ENCODE results near the gene TPSG1.
A peak's percentile ranks its signal among the peaks of the same experiment; 100 is the strongest.
"Not testable (repeated sequence)": the region's sequence is repeated elsewhere in the genome, so short reads cannot be mapped to it uniquely, and the experiment has no call there.

Gene TPSG1

DNA sequence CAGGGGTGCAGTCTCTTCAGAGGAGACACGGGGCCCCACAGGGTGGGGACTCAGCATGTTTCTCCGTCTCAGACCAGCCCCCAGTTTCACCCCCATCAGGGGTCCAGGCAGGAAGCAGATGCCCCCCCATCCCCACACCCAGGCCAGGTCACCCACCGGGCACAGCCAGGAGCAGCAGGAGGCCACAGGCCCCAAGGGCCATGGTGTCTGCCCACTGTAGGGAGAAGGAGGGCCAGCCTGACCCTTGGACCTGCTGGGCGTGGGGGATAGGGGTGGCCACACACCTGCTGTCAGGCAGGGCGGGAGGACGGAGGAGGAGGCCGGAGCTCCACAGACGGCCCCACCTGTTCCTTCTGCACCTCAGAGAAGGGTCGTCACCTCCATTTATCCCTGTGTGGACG is at the start of gene TPSG1:
TPSG1 (minus strand) TSS at position 218 of the 401 bp plus-strand sequence; CDS start at position 202, 16 bp downstream.
- intact Hi-C loops (cut with DNase I) = no loop called here
- DNase-seq = peak in 1 of 10 donors; percentile 37

DNA sequence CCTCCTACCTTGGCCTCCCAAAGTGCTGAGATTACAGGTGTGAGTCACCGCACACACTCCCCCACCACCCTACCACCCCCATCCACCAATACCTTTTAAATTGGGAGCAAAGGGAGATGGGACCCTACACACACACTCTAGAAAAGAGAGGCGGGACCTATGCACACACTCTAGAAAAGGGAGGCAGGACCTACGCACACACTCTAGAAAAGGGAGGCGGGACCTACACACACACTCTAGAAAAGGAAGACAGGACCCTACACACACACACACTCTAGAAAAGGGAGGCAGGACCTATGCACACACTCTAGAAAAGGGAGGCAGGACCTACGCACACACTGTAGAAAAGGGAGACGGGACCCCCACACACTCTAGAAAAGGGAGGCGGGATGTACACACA is 49.7 kb upstream of the TPSG1 start:
- no peak for DNase-seq
- intact Hi-C loops (cut with DNase I) = no loop called here

DNA sequence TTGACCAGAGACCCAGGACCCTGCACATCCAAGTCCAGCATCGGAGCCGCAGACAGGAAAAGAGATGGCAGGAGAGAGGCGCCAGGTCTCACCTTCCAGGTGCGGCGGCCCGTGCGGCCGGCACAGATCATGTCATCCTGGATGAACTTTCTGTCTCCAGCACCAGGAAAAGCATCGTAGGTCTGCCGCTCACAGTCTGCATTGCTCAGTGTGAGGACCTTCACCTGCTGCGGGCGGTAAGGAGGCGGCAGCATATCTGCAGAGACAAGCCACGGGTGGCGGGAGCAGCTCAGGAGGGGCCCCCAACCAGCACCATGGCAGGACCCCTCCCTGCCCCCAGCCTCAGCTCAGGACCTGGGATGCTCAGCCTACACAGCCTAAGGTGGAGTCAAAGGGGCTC is 48.7 kb upstream of the TPSG1 start:
- DNase-seq = no peak
- intact Hi-C loops (cut with DNase I) = no loop called here

DNA sequence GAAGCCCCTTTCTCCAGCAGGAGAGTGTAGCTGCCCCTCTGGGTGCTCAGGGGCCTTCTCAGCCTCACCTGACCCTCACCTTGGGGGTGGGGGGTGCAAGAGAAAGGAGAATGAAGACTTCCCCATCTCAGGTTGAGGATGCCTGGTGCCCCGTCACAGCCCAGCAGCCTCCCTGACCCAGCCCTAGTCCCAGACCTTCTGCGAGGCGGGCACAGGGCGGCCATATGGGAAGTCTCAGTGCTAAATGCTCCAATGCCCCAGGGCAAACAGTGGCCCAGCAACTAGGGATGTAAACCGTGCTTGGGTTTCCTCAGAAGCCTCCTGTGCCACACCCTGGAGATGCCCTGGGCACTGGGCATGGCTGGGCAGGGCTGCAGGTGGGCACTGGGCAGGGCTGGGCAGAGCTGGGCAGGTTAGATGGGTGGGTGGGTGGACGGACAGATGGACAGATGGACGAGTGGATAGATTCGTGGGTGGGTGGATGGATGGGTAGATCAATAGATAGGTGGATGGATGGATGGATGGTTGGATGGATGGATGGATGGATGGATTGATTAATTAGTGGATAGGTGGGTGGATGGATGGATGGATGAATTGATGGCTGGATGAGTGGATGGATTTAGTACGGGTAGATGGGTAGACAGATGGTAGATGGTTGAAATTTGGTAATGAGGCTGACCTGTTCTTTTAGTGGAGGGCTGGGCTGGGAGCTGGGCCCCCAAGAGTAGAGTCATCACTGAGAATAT is 47.6 kb upstream of the TPSG1 start:
- DNase-seq = no peak
- intact Hi-C loops (cut with DNase I) = no loop called here

DNA sequence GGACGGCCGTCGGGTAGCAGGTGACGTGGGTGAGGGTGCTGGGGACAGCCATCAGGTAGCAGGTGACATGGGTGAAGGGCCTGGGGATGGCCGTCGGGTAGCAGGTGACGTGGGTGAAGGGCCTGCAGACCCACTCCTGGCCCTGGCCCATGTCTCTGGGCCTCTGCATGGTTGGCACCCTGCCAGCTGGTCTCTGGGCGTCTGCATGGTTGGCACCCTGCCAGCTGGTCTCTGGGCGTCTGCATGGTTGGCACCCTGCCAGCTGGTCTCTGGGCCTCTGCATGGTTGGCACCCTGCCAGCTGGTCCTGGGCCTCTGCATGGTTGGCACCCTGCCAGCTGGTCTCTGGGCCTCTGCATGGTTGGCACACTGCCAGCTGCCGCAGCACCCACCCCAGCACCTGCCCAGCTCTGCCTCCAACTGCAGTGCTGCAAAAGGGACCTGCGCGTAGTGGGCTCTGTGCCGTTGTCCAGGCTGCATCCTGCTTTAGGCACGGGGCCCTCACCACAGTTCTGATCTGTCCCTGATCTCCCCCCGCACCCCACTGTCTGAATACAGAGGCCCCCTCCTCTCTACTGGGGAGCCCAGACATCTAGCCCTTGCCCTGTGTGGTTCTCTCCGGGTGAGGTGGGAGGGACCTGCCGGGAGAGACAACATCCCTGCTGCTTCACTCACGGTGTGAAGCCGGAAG is 46.8 kb upstream of the TPSG1 start:
- peak in 3 of 10 donors; percentile 4 to 20 (median 18) for DNase-seq
- intact Hi-C loops (cut with DNase I) = not testable (repeated sequence)

DNA sequence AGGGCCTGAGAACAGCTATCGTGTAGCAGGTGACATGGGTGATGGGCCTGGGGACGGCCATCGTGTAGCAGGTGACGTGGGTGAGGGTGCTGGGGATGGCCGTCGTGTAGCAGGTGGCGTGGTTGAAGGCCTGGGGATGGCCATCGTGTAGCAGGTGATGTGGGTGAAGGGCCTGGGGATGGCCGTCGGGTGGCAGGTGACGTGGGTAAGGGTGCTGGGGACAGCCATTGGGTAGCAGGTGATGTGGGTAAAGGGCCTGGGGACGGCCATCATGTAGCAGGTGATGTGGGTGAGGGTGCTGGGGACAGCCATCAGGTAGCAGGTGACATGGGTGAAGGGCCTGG is 46.3 kb upstream of the TPSG1 start:
- no peak for DNase-seq
- intact Hi-C loops (cut with DNase I) = no loop called here

DNA sequence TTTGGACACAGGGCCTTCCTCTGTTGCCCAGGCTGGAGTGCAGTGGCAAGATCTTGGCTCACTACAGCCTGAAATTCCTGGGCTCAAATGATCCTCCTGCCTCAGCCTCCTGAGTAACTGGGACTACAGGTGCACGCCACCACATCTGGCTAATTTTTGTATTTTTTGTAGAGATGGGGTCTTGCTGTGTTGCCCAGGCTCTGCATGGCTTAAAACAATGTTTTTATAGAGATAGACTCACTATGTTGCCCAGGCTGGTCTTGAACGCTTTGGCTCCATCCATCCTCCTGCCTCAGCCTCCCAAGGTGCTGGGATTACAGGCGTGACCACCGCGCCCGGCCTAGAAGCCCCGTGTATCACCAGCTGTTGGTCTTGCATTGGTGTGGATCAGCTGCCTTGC is 44.4 kb upstream of the TPSG1 start:
- intact Hi-C loops (cut with DNase I); DNase-seq: not testable (repeated sequence)

DNA sequence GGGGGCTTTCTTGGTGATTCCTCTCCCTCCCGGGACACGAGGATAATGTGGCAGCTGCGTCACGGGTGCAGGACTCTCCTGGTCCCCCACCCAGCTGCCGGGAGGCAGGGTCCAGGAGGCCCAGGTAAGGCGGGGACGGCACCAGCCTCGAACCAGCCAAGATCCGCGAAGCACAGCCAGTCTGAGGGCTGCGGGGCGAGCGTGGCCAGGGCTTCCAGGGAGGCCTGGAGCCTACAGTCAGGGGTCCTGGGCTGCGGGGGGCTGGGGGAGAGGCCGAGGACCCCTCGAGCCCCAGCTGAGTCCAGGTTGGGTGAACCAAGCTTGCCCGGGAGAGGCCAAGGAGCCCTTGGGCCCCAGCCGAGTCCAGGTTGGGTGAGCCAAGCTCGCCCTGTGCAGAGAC is 40.8 kb upstream of the TPSG1 start:
- intact Hi-C loops (cut with DNase I) = no loop called here
- no peak for DNase-seq

DNA sequence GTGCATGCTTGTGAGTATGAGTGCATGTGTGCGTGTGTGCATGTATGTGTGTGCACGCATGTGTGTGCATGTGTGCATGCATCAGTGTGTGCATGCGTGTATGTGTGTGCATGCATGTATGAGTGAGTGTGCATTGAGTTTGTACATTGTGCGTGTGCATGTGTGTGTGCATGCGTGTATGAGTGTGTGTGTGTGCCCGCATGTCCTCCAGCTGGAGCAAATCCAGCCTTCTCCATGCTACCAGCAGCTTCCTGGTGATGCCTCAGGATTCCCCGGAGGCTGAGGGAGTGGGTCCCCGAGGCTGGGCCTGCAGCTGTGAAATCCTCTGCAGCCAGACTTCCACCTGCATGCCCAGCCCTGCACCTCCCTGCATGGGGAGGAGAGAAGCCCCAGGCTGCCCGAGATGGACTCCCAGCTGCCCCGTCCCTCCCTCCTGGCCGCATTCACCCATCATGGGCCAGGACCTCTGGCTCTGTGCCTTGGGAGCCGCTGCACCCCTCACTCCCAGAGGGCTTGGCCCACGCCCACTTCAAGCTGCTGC is 40.1 kb upstream of the TPSG1 start:
- intact Hi-C loops (cut with DNase I) = no loop called here
- no peak for DNase-seq

DNA sequence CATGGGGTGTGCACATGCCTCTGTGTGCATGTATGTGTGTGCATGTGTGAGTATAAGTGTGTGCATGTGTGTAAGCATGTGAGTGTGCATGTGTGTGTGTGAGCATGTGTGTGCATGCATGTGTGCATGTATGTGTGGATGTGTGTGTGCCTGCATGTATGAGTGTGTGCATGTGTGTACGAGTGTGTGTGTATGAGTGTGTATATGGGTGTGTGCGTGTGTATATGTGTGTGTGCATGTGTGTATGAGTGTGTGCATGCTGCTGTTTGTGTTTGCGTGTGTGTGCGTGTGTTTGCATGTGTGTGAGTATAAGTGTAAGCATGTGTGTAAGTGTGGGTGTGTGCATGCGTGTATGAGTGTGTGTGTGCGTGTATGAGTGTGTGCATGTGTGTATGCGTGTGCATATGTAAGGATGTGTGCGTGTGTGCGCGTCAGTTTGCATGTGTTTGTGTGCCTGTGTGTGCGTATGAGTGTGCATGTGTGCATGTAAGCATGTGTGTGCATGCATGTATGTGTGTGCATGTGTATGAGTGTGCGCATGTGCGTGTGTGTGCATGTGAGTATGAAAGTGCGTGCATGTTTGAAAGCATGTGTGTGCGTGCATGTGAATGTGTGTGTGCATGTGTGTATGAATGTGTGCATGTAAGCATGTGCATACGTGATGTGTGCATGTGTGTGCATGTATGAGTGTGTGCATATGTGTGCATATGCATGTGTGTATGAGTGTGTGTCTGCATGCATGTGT is 39.4 kb upstream of the TPSG1 start:
- intact Hi-C loops (cut with DNase I) = no loop called here
- DNase-seq = no peak

DNA sequence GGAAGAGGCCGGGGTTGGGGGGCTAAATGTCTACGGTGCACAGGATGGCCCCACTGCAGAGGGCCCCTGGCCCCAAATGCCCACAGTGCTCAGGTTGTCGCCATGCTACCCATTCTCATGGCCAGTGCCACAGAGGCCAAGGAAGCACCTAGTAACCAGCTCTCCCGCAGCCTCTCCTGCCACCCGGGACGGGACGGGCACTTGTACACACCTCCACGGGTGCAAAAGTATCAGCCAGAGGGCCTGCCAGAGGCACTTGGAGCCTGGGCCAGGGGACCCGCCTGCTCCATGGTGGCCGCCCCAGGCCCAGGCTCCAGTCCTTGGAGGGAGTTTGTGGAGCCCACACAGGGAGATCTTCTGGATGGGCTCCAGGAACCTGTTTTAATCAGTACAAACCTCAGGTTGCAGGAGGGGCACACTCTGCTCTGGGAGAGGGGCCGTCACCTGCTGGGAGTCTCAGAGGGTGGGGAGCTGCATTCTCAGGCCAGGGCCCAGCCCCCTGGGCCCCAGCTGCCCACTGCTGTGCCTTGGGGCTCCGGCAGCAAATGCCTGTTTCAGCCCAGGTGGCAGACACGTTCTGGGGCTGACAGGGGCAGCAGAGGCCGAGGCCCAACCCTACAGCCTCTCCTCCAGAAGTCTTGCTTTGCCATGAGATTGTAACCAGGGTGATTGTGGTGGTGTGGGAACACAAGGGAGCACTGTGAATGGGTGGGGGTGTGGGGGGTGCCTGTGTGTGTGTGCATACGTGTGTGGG is 38.7 kb upstream of the TPSG1 start:
- no peak for DNase-seq

DNA sequence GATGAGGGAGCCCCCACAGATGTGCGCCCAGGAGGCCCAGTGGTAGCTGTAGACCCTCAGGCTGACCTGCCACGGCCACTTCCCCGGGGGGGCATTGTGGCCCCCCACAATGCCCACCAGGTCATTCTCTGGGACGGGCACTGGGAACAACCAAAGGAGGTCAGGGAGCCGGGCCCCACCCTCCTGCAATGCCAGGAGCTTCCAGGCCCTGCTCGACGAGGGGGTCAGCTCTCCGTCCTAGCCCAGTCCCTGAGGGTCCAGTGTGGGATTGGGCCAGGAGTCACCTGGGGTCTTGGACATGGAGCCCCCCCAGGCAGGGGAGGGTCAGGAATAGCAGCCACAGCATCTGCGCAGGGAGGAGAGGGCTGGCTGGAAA is 37.8 kb upstream of the TPSG1 start:
- DNase-seq = no peak
- intact Hi-C loops (cut with DNase I) = no loop called here

More for the DNA sequence above, 38.7 kb upstream of the TPSG1 start:
- intact Hi-C loops (cut with DNase I) = no loop called here

DNA sequence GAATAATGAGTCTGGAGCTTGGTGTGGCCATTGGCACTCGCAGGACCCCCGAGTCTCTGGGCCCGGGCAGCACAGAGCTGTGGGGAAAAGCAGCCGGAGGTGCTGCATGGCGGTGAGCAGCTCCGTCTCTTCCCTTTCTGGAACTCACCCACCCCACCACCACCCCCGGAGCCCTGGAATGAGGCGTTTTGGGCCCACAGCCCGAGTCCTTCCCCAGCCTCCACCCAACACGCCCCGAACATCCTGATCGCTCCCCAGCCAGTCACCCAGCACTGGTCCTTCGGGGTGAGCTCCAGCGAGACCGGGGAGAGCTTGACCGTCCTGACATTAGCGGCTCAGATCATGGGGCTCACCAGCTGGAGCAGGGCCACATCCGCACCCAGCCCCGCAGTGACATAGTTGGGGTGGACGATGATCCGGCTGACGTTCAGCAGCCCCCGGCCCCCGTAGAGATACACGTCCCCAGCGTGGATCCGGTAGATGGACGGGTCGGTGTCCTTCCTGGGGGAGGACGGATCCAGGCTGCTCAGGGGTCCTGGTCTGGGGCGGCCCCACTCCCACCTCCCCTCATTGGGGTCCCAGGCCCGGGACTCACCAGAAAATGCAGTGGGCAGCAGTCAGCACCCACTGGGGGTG is 37.3 kb upstream of the TPSG1 start:
- DNase-seq = no peak
- intact Hi-C loops (cut with DNase I) = no loop called here

DNA sequence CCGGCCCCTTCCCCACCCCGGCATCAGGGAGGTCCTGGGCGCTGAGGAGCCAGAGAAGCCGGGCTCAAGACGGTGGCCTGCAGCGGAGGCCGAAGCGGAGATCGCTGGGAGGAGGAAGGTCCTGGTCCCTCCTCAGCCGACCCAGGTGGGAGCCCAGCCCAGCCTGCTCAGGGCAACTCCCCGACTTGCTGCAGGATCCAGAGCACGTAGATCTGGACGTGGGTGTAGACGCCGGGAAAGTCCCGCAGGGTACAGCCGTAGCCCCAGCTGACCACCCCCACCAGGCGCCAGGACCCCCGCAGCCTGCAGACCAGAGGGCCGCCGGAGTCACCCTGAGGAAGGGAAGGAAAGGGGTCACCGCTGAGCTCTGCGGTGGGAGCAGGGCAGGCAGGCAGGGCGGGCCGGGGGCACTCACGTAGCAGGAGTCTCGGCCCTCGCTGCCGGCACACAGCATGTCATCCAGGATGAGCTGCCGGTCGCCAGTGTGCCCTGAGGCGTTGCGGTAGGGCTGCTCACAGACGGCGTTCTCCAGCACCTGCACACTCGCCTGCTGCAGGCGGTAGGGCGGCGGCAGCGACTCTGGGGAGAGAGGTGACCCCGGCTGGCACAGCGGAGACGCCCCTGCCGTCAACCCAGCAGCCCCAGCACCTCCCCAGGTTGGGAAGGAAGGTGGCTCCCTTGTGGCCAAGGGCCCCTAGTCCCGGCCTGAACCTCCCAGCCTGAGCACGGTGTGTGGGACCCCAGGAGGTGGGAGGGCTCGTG is 36.2 kb upstream of the TPSG1 start:
- no peak for DNase-seq

DNA sequence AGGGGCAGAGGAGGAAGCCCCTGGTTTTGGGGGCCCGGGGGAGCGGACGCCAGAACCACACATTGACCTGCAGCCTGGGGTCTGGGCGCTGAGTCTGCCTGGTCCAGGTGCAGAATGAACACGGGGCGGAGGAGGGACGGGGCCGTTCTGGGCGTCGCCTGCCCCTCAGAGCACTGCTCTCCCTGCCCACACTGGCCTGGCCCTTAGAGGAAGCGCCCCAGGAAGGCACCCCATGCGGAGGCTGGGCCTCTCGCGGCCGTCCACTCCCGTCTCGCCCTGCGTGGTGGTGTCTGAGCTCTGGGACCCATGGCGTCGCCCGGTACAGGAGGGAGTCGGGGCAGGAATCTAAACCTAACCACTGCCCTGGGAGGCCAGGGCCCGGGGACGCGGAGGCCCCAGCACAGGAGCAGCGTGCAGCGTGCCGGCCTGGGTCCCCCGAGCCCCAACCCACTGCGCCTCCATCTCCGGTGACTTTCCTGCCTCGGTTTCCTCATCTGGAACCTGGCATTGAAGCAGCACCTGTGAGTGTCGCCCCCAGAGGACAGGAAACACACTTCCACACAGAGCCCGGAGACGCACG is 35.1 kb upstream of the TPSG1 start:
- DNase-seq = peak in 1 of 10 donors; percentile 79
- intact Hi-C loops (cut with DNase I) = no loop called here

More for the DNA sequence above, 36.2 kb upstream of the TPSG1 start:
- intact Hi-C loops (cut with DNase I) = no loop called here

DNA sequence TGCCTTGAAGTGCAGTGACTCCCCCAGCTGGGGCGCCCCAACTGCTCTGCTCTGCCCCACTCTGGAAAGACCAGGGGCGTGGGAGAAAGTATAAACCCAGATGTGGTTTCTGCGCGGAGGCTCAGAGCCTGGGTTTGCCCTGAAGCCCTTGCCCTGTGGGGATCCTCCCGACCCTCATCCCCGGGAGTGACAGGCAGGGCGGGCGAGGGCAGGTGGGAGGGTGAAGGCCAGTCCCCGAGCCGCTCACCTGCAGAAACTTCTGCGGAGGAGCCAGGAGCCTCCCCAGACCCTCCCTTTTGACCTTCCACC is 34.6 kb upstream of the TPSG1 start:
- intact Hi-C loops (cut with DNase I) = no loop called here
- DNase-seq = peak in 1 of 10 donors; percentile 59

DNA sequence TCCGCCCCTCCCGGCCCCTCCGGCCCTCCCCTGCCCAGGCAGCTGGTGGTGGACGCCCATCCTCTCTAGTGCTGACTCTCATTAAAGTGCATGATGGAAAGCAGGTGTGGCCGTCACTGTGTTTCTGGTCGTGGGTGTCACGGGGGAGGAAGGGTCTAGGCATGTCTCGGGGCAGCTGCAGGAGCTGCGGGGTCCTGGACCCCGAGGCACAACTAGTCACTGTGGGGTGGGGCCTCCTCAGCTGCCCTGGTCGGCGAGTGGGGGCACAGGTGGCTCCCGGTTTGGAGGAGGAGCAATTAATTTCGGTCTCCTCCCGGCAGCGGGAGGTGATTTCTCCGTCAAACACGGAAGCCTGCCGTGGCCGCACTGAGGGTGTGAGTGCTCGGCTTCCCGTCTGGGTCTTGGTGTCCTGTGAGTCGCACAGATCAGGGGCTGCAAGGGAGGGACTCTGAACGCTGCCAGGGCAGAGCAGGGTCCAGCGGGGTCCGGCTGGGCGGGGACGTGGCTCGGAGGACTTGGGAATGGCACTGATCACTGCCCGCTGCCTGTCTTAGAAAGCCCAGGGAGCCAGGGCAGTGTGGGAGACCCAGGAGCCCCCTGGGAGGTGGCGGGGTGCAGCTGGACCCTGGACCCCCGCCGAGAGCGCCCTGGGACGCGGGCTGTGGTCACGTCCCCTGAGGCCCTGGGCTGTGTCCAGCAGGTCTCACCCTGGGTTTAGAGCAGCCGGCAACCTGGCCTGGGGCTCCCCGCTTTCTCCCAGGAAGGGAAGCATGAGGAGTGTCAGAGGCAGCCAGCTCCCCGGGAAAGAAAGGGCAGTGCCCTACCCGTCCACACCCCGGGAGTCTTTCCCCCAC is 34.1 kb upstream of the TPSG1 start:
- intact Hi-C loops (cut with DNase I) = no loop called here
- peak in 2 of 10 donors; percentile 66 to 72 for DNase-seq

DNA sequence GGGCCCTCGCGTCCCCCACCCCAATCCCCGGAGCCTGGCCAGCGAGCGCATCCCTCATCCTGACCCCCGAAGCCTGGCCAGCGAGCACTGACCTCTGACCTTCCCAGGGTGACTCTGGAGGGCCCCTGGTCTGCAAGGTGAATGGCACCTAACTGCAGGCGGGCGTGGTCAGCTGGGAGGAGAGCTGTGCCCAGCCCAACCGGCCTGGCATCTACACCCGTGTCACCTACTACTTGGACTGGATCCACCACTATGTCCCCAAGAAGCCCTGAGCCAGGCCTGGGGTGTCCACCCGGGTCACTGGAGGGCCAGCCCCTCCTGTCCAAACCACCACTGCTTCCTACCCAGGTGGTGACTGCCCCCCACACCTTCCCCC is 33.1 kb upstream of the TPSG1 start:
- intact Hi-C loops (cut with DNase I) = no loop called here
- peak in 2 of 10 donors; percentile 62 to 64 for DNase-seq

All from posterior cingulate gyrus (tissue), 11 donors.